HG03159 (cell line): Measurements from ENCODE around the gene FASN.

Experiments
- ATAC-seq: cut with Tn5 transposase; IDR thresholded peaks from one replicate; pipeline ENCODE4 v1.9.1; 2021; ENCODE audit warnings: mild to moderate bottlenecking, moderate library complexity; ENCODE audit not compliant: unreplicated experiment

Gene FASN

DNA sequence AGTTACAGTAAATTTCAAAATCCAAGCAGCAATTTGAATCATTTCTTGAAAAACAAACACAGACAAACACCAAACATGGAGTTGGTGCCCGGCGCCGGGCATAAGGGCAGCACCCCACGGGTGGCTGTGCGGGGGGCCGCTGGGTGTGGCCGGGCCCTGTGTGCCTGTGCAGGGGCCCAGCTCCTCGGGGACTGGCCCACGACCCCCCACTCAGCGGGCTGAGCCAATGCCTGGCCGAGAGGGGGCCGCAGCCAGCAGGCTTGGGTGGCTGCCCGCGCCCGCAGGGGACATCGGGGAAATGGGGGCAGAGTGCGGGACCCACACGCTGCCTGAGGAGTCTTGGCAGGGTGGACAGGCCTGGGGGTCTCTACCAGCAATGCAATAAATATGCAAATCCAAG is 19.6 kb downstream of the FASN start:
- no peak for ATAC-seq

- ATAC-seq = no peak
Observed at GRCh38 chr17:82077617-82078358, 20.2 kb downstream of the FASN start.

DNA sequence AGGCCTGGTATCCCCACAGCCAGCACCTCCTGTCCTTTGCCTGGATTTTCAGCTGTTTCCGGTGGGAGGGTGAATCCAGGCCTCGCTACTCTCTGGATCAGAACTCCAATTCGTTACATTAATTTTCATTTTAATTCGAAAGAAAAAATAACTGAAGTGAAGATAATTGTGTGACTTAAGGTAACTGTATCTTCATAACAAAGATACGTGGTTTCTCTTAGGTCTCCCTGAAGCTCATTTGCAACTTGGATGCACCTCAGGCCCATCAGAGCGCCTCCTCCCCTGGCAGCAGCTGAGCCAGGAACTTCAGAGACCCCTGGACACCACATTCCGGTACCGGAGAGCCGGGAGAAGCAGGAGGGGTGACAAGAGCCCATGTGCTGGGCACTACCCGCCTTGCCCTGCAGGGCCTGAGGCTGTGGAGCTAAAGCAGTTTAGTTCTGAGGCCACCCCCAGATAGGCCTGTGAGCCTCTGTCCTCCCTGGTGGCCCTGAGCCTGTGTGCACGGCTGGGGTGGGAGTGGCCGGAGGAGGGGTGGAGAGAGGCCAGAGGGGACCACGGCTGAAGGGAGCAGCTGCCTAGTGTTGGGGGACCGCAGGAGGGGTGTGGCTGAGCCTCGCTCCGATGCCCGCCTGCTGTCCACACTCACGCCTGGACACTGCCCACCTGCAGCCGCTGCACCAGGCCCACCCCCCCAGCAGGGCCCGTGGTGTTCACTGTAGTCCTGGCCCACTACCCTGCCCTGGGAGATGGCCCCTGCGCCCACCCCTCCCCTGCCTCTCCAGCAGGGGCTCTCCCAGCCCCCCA is 21.0 kb downstream of the FASN start:
- no peak for ATAC-seq

GRCh38 chr17:82076018-82076784 is 21.8 kb downstream of the FASN start:
- no peak for ATAC-seq

DNA sequence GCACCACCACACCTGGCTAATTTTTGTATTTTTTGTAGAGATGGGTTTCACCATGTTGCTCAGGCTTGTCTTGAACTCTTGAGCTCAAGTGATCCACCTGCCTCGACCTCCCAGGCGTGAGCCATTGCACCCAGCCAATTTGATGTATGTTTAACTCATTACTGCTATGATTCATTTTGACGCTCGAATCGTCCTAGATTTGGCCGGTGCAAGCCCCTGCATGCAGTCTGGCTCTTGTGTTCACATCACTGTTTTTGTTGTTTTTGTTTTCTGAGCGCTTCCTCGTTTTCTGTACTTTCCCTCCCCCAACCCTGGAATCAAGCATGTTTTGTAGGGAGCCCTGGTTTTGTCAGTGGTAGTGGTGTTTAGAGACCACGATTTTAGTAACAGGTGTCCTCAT is 24.6 kb downstream of the FASN start:
- ATAC-seq = no peak

GRCh38 chr17:82072827-82073226 is 25.2 kb downstream of the FASN start:
- ATAC-seq = no peak

DNA sequence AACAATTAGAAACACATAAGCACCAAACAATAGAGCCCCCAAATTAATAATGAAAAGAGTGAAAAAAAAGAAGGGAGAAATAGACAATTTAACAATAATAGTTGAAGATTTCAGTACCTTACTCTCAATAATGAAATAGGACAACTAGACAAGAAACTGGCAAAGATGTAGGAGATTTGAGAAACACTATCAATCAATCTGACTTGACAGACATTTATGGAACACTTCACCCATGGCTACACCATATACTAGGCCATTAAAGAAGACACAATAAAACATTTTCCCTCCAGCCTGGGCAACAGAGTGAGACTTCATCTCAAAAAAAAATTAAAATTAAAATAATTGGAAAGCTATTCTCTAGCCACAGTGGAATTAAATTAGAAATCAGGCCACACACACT is 27.4 kb downstream of the FASN start:
- ATAC-seq = no peak

DNA sequence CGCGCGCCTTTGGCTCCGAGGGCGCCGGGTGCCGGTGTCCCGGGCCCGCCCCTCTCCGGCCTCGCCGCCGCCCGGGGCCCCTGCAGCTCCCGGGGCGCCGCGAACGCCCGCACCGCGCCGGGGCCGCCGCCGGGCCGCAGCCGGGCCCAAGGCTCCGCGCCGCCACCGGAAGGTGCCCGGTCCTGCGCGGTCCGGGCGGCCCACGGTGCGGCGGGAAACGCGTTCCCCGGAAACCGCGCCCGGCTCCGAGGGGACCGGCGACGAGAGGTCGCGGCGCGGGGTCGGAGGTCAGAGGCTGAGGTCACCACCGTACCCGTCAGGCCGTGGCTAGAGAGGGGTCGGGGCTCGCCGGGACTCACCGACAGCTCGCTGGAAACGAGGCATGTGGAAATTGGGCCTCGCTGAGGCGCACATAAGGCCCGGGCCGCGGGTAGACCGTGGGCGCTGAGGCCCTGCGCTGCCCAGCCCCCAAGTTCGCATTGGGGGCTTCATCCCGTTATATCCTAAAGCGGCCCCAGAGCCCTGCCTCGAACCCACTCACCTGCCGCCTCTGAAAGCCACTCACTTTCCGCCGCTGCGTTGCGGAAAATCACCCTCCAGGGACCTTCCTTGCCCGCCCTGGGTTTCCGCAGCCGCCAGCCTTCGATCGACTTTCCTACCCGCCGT is 32.3 kb downstream of the FASN start, which contains the start of gene DUS1L:
DUS1L (minus strand) TSS at position 167 of the 666 bp plus-strand sequence. CDS start 745 bp downstream, outside the sequence.
- ATAC-seq = peak; percentile 69

DNA sequence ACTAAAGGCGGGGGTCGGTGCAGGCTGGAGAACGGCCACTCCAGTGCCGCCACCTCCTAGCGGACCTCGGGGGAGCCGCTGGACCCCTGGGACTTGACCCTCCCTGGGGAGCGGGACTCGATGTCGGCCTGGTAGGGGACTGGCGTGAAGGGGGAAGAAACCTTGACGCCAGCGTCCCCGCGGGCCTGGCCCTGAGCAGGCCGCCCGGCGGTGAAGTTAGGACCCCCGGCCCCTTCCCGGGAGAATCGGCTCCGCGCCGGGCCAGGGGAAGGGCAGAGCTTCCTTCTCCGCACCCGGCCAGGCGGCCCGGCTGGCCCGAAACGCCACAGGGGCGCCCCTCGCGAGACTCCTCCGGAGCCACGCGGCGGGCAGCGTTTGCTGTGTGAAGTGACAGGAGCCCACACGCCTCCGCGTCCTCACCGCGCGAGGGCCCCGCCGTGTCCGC is 32.8 kb downstream of the FASN start:
- ATAC-seq = peak; percentile 24

DNA sequence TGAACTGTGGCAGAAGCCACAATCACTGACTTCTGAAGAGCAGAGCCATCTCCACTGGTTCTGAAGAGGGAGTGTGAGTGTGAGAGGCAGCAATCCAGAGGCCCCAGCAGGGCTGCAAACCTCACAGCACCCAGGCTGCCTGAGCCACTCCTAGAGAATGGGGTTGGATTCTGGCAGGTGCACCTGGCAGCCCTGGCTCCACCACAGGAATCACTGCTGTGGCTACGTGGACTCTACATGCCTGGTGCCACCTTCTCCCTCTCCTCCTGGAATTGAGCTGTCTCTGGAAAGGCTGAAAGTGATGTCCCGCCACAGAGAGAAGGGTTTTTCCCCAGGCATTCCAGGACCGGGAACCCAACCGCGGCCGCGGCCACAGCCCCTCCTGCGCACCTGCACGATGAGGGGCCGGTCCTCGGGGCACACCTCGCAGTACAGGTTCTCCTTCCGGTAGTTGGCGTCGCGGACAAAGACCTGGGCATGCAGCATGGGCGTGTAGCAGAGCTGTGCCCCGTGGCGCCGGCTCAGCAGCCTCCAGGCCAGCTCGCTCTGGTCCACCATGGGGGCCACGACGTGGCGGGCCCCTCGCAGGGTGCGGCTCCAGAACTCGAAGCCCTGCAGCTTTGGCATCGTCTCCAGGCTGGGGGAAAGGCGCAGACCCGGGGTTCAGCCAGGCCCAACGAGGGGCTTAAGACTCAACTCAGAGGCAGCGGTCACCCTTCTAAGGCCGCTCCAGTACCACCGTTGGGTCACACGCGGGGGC is 33.4 kb downstream of the FASN start:
- ATAC-seq = no peak

DNA sequence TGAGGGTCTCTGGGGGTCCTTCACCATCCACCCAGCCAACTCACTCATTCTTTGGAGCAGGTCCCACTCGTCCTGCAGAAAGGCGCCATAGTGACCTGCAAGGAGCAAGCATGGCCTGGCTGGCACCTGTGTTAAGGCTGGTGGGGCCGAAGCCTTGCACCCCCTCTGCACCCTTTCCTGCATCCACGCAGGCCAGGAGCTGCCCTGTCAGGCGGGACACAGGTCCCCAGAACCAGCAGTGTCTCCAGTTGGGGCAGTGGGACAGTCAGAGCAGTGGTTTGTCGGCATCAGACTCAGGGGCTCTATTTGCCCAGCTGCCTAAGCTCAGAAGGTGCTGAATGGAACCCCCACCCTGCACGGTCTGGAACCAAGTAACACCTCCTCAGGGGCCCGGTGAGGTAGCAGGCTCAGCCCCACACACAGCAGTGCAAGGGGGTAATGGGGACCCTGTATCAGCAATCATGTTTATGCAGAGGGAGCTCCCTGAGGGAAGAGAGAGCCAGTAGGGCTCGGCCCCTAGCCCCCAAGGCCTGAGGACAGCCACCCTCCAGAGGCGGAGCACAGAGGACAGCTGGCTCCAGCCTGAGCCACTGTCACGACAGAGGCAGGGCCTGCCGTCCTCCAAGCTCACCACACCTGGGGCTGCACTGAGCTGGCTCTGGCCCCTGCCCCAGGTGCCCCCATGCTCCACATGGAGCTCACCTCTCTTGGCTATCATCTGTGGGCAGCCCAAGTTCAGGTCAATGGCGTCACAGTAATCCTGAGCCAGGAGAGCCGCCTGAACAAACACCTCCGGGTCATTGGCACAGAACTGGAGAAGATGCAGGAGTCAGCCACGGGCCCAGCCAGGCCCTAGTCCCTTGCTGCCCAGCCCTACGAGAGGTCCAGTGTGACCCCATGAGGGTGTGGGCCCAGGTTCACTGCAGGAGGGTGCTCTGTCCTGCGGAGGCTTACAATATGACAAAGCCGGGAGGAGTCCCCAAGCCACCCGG is 34.3 kb downstream of the FASN start:
- ATAC-seq = no peak

DNA sequence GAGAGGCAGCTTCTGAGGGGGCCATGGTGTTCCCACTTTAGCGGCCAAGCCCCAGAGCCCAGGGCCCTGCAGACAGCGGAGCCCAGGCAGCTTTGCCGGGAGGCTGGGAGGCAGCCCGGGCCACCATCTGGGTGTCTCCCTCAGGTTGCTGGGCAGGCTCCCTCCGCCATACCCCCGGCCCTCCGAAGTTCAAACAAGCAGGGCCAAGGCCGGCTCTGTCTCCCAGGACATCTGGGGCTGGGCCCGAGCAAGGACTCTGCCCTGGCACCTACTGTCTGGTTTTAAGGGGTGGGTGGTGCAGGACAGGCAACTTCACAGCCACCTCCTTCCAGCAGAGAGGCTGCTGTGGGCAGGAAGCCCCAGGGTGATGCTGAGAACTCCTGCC is 35.1 kb downstream of the FASN start:
- no peak for ATAC-seq

- no peak for ATAC-seq
Observed at GRCh38 chr17:82062076-82062983, 35.7 kb downstream of the FASN start.

DNA sequence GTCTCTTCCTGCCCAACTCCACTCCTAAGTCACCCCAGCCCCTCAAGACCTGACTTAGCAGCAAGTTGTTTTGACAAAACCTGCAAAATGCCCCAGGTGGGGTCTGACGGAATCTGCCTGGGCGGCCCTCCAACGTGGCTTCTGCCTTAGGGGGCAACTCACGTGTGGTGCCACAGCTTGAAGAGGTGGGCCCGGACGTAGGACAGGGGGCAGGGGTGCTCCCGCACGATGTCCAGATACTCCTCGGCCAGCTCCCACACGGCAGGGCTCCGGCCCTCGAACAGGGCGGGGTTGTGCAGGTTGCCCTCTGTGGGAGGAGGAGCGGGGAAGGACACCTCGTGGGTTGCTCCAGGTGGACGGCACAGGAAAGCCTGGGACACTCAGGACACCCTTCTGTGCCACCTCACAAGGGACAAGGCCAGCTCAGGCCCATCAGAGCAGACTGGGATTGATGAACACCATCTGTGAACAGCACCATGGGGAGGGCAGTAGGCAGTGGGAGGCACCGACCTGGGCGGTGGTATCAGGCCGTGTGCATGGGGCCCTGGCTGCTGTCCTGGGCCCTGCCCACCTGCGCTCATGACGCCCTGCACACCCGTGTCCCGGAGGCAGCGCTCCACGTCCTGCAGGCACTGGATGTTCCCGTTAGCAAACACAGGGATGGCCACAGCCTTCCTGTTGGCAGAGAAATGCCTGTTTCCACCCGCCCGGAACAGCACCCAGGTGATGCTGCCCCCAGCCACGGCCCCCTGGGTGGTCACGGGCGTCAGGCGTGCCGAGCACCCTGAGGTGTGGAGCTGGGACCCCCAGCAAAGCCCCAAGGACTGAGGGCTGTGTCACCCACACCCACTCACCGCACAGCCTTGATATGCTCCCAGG is 36.8 kb downstream of the FASN start:
- no peak for ATAC-seq

GRCh38 chr17:82060614-82061013 is 37.4 kb downstream of the FASN start:
- no peak for ATAC-seq

- no peak for ATAC-seq
Observed at GRCh38 chr17:82060001-82060380, 38.0 kb downstream of the FASN start.
